GM12891 (cell line): Measurements from ENCODE around the gene MYH2.

Source experiments
- DNase-seq: peaks from one replicate; pipeline ENCODE4 v3.0.0; 2011; ENCODE audit warnings: low spot score; ENCODE audit not compliant: insufficient read length
- FAIRE-seq: peaks from 2 replicates; lab custom pipeline; 2011; peaks lifted over from hg19 to GRCh38; lab: Jason Lieb, UNC
- PAX5 ChIP-seq: IDR thresholded peaks from 2 replicates; pipeline ENCODE4 v1.6.1; 2011; ENCODE audit warnings: low read length, moderate library complexity, mild to moderate bottlenecking; ENCODE audit not compliant: insufficient read depth, severe bottlenecking
- POLR2A ChIP-seq: IDR thresholded peaks from 2 replicates; pipeline ENCODE4 v1.6.1; 2011; ENCODE audit warnings: low read depth, low read length, control low read depth
- POLR2AphosphoS5 ChIP-seq: IDR thresholded peaks from 2 replicates; pipeline ENCODE4 v1.6.1; 2011; ENCODE audit warnings: low read depth, low read length, control low read depth
- POU2F2 ChIP-seq: IDR thresholded peaks from 2 replicates; pipeline ENCODE4 v1.6.1; 2011; ENCODE audit warnings: low read depth, mild to moderate bottlenecking, control low read depth, low read length, moderate library complexity
- SPI1 ChIP-seq: IDR thresholded peaks from 2 replicates; pipeline ENCODE4 v1.6.1; 2011; ENCODE audit warnings: low read depth, low read length, control low read depth
- TAF1 ChIP-seq: IDR thresholded peaks from 2 replicates; pipeline ENCODE4 v1.6.1; 2011; ENCODE audit warnings: low read depth, low read length, control low read depth

The MYH2 gene

DNA sequence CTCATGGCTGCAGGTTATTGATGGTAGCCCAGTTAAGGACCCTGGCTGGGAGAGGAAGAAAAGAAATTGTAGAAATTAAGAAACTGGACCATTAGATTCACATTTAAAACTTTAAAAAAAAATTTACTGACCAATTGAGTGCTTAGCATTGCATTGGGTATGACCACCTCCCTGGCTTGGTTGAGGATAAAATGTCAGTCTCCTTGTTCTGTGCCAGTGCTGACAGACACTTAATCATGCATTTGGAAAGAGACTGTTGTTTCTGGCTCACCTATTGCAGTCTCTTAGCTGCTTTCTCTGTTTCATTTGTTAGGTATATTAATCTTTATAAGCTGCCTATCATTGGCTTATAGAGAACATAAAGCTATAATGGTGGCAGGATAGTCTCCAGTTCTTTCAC is 32.8 kb downstream of the MYH2 start:
- TF ChIP-seq SPI1 = no peak
- TF ChIP-seq PAX5 = no peak
- no peak for TF ChIP-seq TAF1
- TF ChIP-seq POLR2AphosphoS5 = no peak
- no peak for TF ChIP-seq POU2F2
- TF ChIP-seq POLR2A = no peak
- no peak for FAIRE-seq
- DNase-seq = no peak

- DNase-seq (no peak), FAIRE-seq (no peak)
- no peak for TF ChIP-seq POLR2A
These were observed 33.4 kb downstream of the MYH2 start for GRCh38 chr17:10516065-10516464.

DNA sequence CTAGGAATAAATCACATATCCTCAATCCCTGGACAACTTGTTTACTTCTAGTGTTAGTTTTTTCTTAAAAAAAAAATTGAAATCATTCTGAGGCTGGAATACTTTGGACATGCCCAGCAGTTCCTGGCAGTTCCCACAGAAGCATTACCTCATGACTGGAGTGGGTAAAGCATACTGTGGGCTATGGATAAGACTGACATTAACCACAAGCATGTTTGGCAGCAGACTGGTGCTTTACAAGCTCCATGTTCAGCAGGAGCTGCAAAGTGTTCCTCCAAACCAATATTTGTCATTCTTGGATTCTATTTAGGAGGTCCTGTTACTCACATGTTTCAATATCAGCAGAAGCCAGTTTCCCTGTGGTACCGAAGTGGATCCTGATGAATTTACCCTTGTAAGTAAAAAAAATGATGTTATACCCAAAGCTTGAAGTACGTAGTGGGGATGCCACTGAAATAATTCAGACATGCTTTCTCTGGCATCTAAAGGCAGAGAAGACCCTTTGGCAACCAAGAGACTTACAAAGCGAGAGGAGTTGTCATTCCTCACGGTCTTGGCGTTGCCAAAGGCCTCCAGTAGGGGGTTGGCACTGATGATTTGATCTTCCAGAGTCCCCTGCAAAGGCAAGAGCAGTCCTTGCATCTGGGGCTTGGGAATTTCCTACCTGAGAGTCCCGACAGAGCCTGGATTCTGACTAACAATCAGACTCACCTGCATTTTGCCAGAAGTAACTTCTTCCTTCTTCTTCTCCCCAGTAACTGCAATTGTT is 36.0 kb downstream of the MYH2 start:
- TF ChIP-seq PAX5 = no peak
- TF ChIP-seq POLR2AphosphoS5 = no peak
- no peak for TF ChIP-seq POLR2A
- no peak for TF ChIP-seq SPI1
- no peak for TF ChIP-seq TAF1
- TF ChIP-seq POU2F2 = no peak
- FAIRE-seq (no peak), DNase-seq (no peak)

DNA sequence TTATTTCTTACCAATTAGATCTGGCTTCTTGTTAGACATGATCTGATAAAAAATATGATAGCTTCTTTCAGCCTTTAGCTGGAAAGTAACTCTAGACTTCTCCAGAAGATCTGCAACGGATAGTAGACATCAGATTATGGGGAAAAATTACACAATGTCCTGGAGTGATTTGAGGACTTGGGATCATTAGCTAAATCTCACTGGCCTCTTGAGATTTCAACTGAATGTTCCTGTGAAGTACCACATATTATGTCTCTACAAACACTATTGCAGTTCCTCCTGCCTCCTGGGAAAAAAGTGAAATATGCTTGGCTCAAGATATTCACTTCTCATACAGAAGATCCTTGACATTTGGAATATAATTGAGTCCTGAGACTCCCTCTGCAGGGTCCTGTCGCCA is 36.6 kb downstream of the MYH2 start:
- no peak for FAIRE-seq
- TF ChIP-seq TAF1 = no peak
- no peak for TF ChIP-seq POU2F2
- no peak for TF ChIP-seq PAX5
- TF ChIP-seq SPI1 = no peak
- no peak for TF ChIP-seq POLR2A

DNA sequence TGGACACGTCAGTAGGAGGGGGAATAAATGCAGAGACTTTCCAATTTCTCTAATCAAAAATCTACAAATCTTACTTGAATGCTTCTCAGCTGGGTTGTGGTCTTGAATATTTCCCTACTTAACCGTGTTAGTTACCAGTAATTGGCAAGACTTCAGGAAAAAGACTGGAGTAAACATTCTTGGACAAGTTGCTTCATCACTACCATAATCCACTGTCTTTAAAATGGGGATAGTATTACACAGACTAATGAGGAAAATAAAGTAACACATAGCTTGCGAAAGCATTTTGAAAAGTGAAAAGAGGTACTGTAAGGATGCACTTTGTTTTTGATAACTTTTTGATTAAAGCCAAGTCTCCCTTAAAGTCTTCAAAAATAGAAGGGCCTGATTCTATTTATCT is 49.5 kb downstream of the MYH2 start:
- FAIRE-seq (no peak), DNase-seq (no peak)
- TF ChIP-seq PAX5 = no peak
- TF ChIP-seq POLR2A = no peak
- TF ChIP-seq POU2F2 = no peak
- no peak for TF ChIP-seq SPI1
- no peak for TF ChIP-seq POLR2AphosphoS5
- no peak for TF ChIP-seq TAF1

More for the DNA sequence above, 36.6 kb downstream of the MYH2 start:
- DNase-seq = no peak

GRCh38 chr17:10492004-10492403 is 57.5 kb downstream of the MYH2 start:
- TF ChIP-seq POU2F2 (no peak), SPI1 (no peak), PAX5 (no peak), POLR2AphosphoS5 (no peak), POLR2A (no peak), TAF1 (no peak)
- no peak for FAIRE-seq
- no peak for DNase-seq

DNA sequence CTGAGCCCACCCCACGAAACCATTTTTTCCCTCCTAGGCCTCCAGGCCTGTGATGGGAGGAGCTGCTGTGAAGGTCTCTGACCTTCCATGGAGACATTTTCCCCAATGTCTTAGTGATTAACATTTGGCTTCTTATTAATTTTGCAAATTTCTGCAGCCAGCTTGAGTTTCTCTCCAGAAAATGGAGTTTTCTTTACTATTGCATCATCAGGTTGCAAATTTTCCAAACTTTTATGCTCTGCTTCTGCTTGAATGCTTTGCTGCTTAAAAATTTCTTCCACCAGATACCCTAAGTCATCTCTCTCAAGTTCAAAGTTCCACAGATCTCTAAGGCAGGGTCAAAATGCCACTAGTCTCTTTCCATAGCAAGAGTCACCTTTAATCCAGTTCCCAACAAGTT is 67.2 kb downstream of the MYH2 start:
- no peak for FAIRE-seq
- TF ChIP-seq POU2F2 = no peak
- TF ChIP-seq TAF1 = no peak

GRCh38 chr17:10477701-10478100 is 71.8 kb downstream of the MYH2 start:
- DNase-seq (no peak), FAIRE-seq (no peak)

More for the DNA sequence above, 67.2 kb downstream of the MYH2 start:
- DNase-seq = no peak

DNA sequence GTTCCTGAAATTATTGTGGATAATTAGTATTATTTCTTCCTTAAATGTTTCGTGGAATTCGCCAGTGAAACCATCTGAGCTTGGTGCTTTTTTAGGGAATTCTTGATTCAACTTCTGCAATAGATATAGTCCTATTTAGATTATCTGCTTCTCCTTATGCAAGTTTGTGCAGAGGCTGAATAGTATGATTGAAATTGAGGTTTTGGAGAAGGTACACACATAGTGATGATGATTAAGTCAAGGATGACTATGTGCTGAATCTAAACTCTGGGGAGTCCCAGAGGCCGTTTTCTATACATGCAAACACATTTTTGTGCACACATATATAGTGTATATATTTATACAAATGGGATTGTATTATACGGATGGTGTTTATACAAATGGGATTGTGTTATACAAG is 74.9 kb downstream of the MYH2 start:
- TF ChIP-seq PAX5 (no peak), SPI1 (no peak), POLR2A (no peak), POLR2AphosphoS5 (no peak), POU2F2 (no peak), TAF1 (no peak)
- no peak for DNase-seq
- no peak for FAIRE-seq

More at GRCh38 chr17:10477701-10478100, 71.8 kb downstream of the MYH2 start:
- no peak for TF ChIP-seq POU2F2
- no peak for TF ChIP-seq POLR2A
- TF ChIP-seq POLR2AphosphoS5 = no peak
- TF ChIP-seq PAX5 = no peak
- no peak for TF ChIP-seq TAF1
- TF ChIP-seq SPI1 = no peak

- no peak for FAIRE-seq
These were observed 77.6 kb downstream of the MYH2 start for GRCh38 chr17:10471858-10472257.

More at GRCh38 chr17:10471858-10472257, 77.6 kb downstream of the MYH2 start:
- DNase-seq = no peak
- TF ChIP-seq POU2F2 (no peak), POLR2AphosphoS5 (no peak)
